ENCODE results near the gene KANSL1. TPM values are rescaled to one million over a fixed set of nuclear protein-coding genes. Genes with fewer than 3 reads are reported as not detected.
A peak's percentile ranks its signal among the peaks of the same experiment; 100 is the strongest.

Gene KANSL1
- total RNA-seq, 1 experiment from 2014 or later, result 72.7 TPM

GRCh38 chr17:46026166-46027047 lies 166.8 kb downstream of the KANSL1 start (continued):
- no peak for TF ChIP-seq AFF4 (CRISPR knock-in tag; IDR thresholded peaks at IDR 0.05; ENCODE audit: borderline replicate concordance)
- no peak for TF ChIP-seq E2F5 (CRISPR knock-in tag; IDR thresholded peaks at IDR 0.05)
- TF ChIP-seq CDX4 (CRISPR knock-in tag; IDR thresholded peaks at IDR 0.05; ENCODE audit: borderline replicate concordance), result no peak
- no peak for TF ChIP-seq ZNF317 (CRISPR knock-in tag; IDR thresholded peaks at IDR 0.05; ENCODE audit: borderline replicate concordance, low read depth)
- TF ChIP-seq FOXJ3 (CRISPR knock-in tag; IDR thresholded peaks at IDR 0.05; ENCODE audit: borderline replicate concordance), result no peak
- no peak for TF ChIP-seq ZNF138 (CRISPR knock-in tag; conservative IDR thresholded peaks at IDR 0.05)
- TF ChIP-seq ERG (CRISPR knock-in tag; IDR thresholded peaks at IDR 0.05), result no peak

- H3K4me3 Mint-ChIP-seq, result no peak overlapping the region
- H3K27ac Mint-ChIP-seq, result peak overlapping the region; percentile 61
- H3K4me1 Mint-ChIP-seq, result peaks cover 28% of the 10 kb centered on the region
- CTCF ChIA-PET, result interaction anchor here (1.0 to 1.2 kb wide), 3 partner anchors 19 to 54 kb away, joined by 4 to 8 read pairs (median 4); no protein-coding TSS in a partner anchor
- TF ChIP-seq ZNF396 (CRISPR knock-in tag; IDR thresholded peaks at IDR 0.05; ENCODE audit: borderline replicate concordance), result no peak
- no peak for TF ChIP-seq SP1 (CRISPR knock-in tag; conservative IDR thresholded peaks at IDR 0.05)
- TF ChIP-seq ZNF512 (CRISPR knock-in tag; IDR thresholded peaks at IDR 0.05; ENCODE audit: borderline replicate concordance), result no peak
- no peaks in the 10 kb centered on the region for H3K9me3 Mint-ChIP-seq
- no peaks in the 10 kb centered on the region for H3K27me3 Mint-ChIP-seq (ENCODE audit: low read depth)
- no peak for ATAC-seq
- peaks cover 17% of the 10 kb centered on the region for H3K36me3 Mint-ChIP-seq
- no peak for DNase-seq (ENCODE audit: low spot score)
- POLR2A ChIA-PET, result no interaction called here
These were observed 167.6 kb downstream of the KANSL1 start for GRCh38 chr17:46025510-46026165.

- TF ChIP-seq ZNF425 (CRISPR knock-in tag; conservative IDR thresholded peaks at IDR 0.05) (no peak), ZNF671 (CRISPR knock-in tag; IDR thresholded peaks at IDR 0.05) (no peak), FOXK1 (CRISPR knock-in tag; IDR thresholded peaks at IDR 0.05) (no peak), CDX4 (CRISPR knock-in tag; IDR thresholded peaks at IDR 0.05; ENCODE audit: borderline replicate concordance) (no peak), STAT6 (CRISPR knock-in tag; conservative IDR thresholded peaks at IDR 0.05; ENCODE audit: low read depth) (no peak)
- no peak for DNase-seq (ENCODE audit: low spot score)
- Mint-ChIP-seq H3K27ac (0 out of 2 replicates have a peak overlapping the region, but pooled peaks have one; percentile 61), H3K9me3 (no peaks in the 10 kb centered on the region), H3K27me3 (ENCODE audit: low read depth) (no peaks in the 10 kb centered on the region), H3K4me1 (peaks cover 28% of the 10 kb centered on the region), H3K4me3 (no peak overlapping the region), H3K36me3 (peaks cover 11% of the 10 kb centered on the region; the same call in 1 of the 2 replicates)
- ChIA-PET POLR2A (no interaction called here), CTCF (no interaction called here)
- no peak for ATAC-seq
These were observed 168.2 kb downstream of the KANSL1 start for GRCh38 chr17:46025060-46025459.

All from WTC11 (cell line).